Measurements from ENCODE around the gene ERFL. TPM values are rescaled to one million over a fixed set of nuclear protein-coding genes. Genes with fewer than 3 reads are reported as not detected.
A peak's percentile ranks its signal among the peaks of the same experiment; 100 is the strongest.

The ERFL gene
- total RNA-seq, 1 donor from 2014 or later: 4.2 TPM

DNA sequence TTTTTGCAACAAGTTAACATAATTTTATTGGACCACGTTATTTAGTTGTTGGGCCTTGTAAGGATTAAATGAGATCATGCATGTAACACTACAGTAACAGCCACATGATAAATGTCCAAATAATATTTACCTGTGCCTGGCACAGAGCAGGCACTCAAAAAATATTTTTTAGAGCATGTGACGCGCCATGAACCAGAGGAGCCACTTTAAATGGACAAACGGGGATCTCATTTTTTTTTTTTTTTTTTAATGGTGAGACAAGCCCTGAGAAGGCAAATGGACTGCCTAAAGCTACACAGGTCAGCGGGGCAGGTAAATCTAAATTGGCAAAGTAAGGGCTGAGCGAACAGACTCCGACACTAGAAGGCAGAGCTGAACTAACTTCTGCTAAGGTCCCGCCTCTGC is 69.0 kb downstream of the ERFL start:
- Mint-ChIP-seq H3K9me3 (no peaks in the 10 kb centered on the region), H3K36me3 (ENCODE audit: low read depth) (peaks cover 39% of the 10 kb centered on the region), H3K4me3 (peak overlapping the region; percentile 89)

More for the DNA sequence above, 69.0 kb downstream of the ERFL start:
- intact Hi-C loops (cut with micrococcal nuclease): no loop called here
- Mint-ChIP-seq H3K27me3 (peaks cover 14% of the 10 kb centered on the region), H3K4me1 (peaks cover 38% of the 10 kb centered on the region), H3K27ac (peak overlapping the region; percentile 98)
- no peak for DNase-seq

Other genes with a start within 250 kb of the ERFL start
- gene CEACAM7, start 240.2 kb downstream of the ERFL start, total RNA-seq: not detected in 2 replicates
- gene CEACAM5, start 219.8 kb downstream of the ERFL start, total RNA-seq: not detected in 2 replicates
- not detected in 2 replicates for gene CEACAM6, start 172.9 kb downstream of the ERFL start, total RNA-seq
- gene CEACAM3, start 131.9 kb downstream of the ERFL start, total RNA-seq: not detected in 2 replicates
- not detected in 2 replicates for gene LYPD4, start 83.8 kb downstream of the ERFL start, total RNA-seq
- gene DMRTC2, start 83.4 kb downstream of the ERFL start, total RNA-seq: not detected in 2 replicates
- 2,909 and 2,931 TPM in 2 replicates for gene RPS19, start 68.2 kb downstream of the ERFL start, total RNA-seq
- 2.6 and 2.7 TPM in 2 replicates for gene CD79A, start 51.2 kb downstream of the ERFL start, total RNA-seq
- gene ARHGEF1, start 45.3 kb downstream of the ERFL start, total RNA-seq: 365 and 378 TPM in 2 replicates
- 37.2 and 41.5 TPM in 2 replicates for gene RABAC1, start 30.9 kb upstream of the ERFL start, total RNA-seq
- gene ATP1A3, start 65.8 kb upstream of the ERFL start, total RNA-seq: 0.68 and 1.2 TPM in 2 replicates
- gene GRIK5, start 141.8 kb upstream of the ERFL start, total RNA-seq: 3.9 and 4.9 TPM in 2 replicates
- 16.7 and 18.5 TPM in 2 replicates for gene ZNF574, start 147.7 kb upstream of the ERFL start, total RNA-seq
- 71.5 and 72.0 TPM in 2 replicates for gene POU2F2, start 204.0 kb upstream of the ERFL start, total RNA-seq

All from activated CD4-positive, alpha-beta T cell treated with anti-CD3 and anti-CD28 coated beads, Interleukin-2, amount 10 ng/mL, durations not matched to agents 24 days and 14 days (primary cell).